Measurements from ENCODE around the gene TEAD4.

TEAD4 gene

GRCh38 chr12:3032770-3033538 lies 73.8 kb downstream of the TEAD4 start:
- no peak for DNase-seq (ENCODE audit: low read depth in 2 of 2)

GRCh38 chr12:3033539-3033867 lies 74.3 kb downstream of the TEAD4 start:
- no peak for DNase-seq (ENCODE audit: low read depth in 2 of 2)

- DNase-seq (ENCODE audit: low read depth in 2 of 2), result peak in 1 of 2 experiments; percentile 50
Measured at GRCh38 chr12:3034067-3034750, 75.0 kb downstream of the TEAD4 start.

GRCh38 chr12:3035171-3035570 lies 76.0 kb downstream of the TEAD4 start:
- DNase-seq (ENCODE audit: low read depth in 2 of 2), result no peak

GRCh38 chr12:3035815-3036702 lies 76.9 kb downstream of the TEAD4 start:
- no peak for DNase-seq (ENCODE audit: low read depth in 2 of 2)

- DNase-seq (ENCODE audit: low read depth in 2 of 2), result no peak
Measured at GRCh38 chr12:3036901-3037600, 77.9 kb downstream of the TEAD4 start.

- no peak for DNase-seq (ENCODE audit: low read depth in 2 of 2)
Measured at GRCh38 chr12:3038166-3038565, 79.0 kb downstream of the TEAD4 start.

- DNase-seq (ENCODE audit: low read depth in 2 of 2), result no peak
Measured at GRCh38 chr12:3038926-3039510, 79.8 kb downstream of the TEAD4 start.

GRCh38 chr12:3040026-3040656 lies 80.9 kb downstream of the TEAD4 start:
- no peak for DNase-seq (ENCODE audit: low read depth in 2 of 2)

GRCh38 chr12:3040663-3041544 lies 81.7 kb downstream of the TEAD4 start:
- no peak for DNase-seq (ENCODE audit: low read depth in 2 of 2)

GRCh38 chr12:3041558-3042164 lies 82.5 kb downstream of the TEAD4 start:
- DNase-seq (ENCODE audit: low read depth in 2 of 2), result peak; percentile 13 to 48

GRCh38 chr12:3042394-3042793 lies 83.2 kb downstream of the TEAD4 start:
- DNase-seq (ENCODE audit: low read depth in 2 of 2), result no peak

- DNase-seq (ENCODE audit: low read depth in 2 of 2), result no peak
Measured at GRCh38 chr12:3042826-3043225, 83.6 kb downstream of the TEAD4 start.

- no peak for DNase-seq (ENCODE audit: low read depth in 2 of 2)
Measured at GRCh38 chr12:3043406-3043805, 84.2 kb downstream of the TEAD4 start.

GRCh38 chr12:3044141-3044630 lies 85.0 kb downstream of the TEAD4 start:
- DNase-seq (ENCODE audit: low read depth in 2 of 2), result no peak

GRCh38 chr12:3045494-3045893 lies 86.3 kb downstream of the TEAD4 start:
- no peak for DNase-seq (ENCODE audit: low read depth in 2 of 2)

- DNase-seq (ENCODE audit: low read depth in 2 of 2), result no peak
Measured at GRCh38 chr12:3045989-3046388, 86.8 kb downstream of the TEAD4 start.

- DNase-seq (ENCODE audit: low read depth in 2 of 2), result no peak
Measured at GRCh38 chr12:3046441-3047200, 87.4 kb downstream of the TEAD4 start.

- DNase-seq (ENCODE audit: low read depth in 2 of 2), result no peak
Measured at GRCh38 chr12:3047961-3048360, 88.8 kb downstream of the TEAD4 start.
